Transverse colon (tissue), 4 donors: ENCODE results near the gene NISCH. TPM values are rescaled to one million over a fixed set of nuclear protein-coding genes. Genes with fewer than 3 reads are reported as not detected.

Experiments
- DNase-seq: peaks from one replicate; pipeline ENCODE4 v3.0.0-alpha.2; 2019
- H3K27ac ChIP-seq, 4 donors: fragments of 200-600 bp; sonication (generic); 2 replicates each; pipeline ENCODE4 v1.5.1; 2016 to 2018; ENCODE audit warnings: inconsistent platforms in 4 of 4
- H3K27me3 ChIP-seq: fragments of 200-600 bp; sonication (generic); 2 replicates; pipeline ENCODE4 v1.5.1; 2017; ENCODE audit warnings: inconsistent platforms
- H3K36me3 ChIP-seq, 4 donors: fragments of 200-600 bp; sonication (generic); 2 replicates each; pipeline ENCODE4 v1.5.1; 2017 to 2019; ENCODE audit warnings: inconsistent platforms in 4 of 4
- H3K4me1 ChIP-seq, 4 donors: fragments of 200-600 bp; sonication (generic); 2 replicates each; pipeline ENCODE4 v1.5.1; 2017 to 2020; ENCODE audit warnings: inconsistent platforms in 4 of 4
- H3K4me3 ChIP-seq, 4 donors: fragments of 200-600 bp; sonication (generic); 1 replicate in 1 of 4; 2 replicates in 3 of 4; pipeline versions ENCODE4 v1.5.1 to v1.6.1; 2017 to 2019; ENCODE audit warnings: inconsistent platforms in 4 of 4
- H3K9me3 ChIP-seq, 2 donors: fragments of 200-600 bp; sonication (generic); 2 replicates each; pipeline ENCODE4 v1.5.1; 2017 to 2019; ENCODE audit warnings: inconsistent platforms in 2 of 2
- EP300 ChIP-seq: sonication (generic); formaldehyde crosslinking; IDR thresholded peaks from one replicate; pipeline ENCODE4 v1.6.1; 2017; ENCODE audit warnings: antibody characterized with exemption, low read depth
- POLR2A ChIP-seq: fragments of 450-650 bp; IDR thresholded peaks from one replicate; pipeline ENCODE4 v1.6.1; 2016; ENCODE audit warnings: antibody characterized with exemption, mild to moderate bottlenecking, moderate library complexity
- POLR2AphosphoS5 ChIP-seq, 3 donors: sonication (generic); formaldehyde crosslinking; IDR thresholded peaks; one replicate each; pipeline ENCODE4 v1.6.1; 2016; ENCODE audit warnings: antibody characterized with exemption in 3 of 3
- WGBS, 2 donors: methylation state at CpG; one replicate each; pipeline ENCODE4 v1.1.5; 2018; ENCODE audit warnings: low coverage in 1 of 2; 5-methylcytosine and 5-hydroxymethylcytosine counted together
- in situ Hi-C, 4 donors: fragments of 200-750 bp; cut with MboI; loops; one replicate each; pipeline versions ENCODE4 v1.15.0 to v1.15.1; 2017; ENCODE audit warnings: low sequenced_read_pairs in 3 of 4, low pct_ligation_motif_present in 1 of 4, low pct_unique_long_range_greater_than_20kb in 1 of 4
- intact Hi-C: fragments of 100-400 bp; cut with DNase I; formaldehyde crosslinking; loops from one replicate; pipeline ENCODE4 v1.15.1; 2023; ENCODE audit warnings: low total_unique reads
- total RNA-seq, 4 donors: library from RNA; depleted of rRNA; stranded (reverse); fragments of >200 nt; gene quantifications; one replicate each; pipeline ENCODE4 v1.1.0, GENCODE V29; 2016
- TF ChIP-seq, protein P1 (sequence below), 5 experiments: fragments of 200-600 bp in 3 of 5; fragments of 450-650 bp in 2 of 5; sonication (generic) in 3 of 5; IDR thresholded peaks; 1 replicate in 2 of 5; 2 replicates in 3 of 5; pipeline ENCODE4 v1.5.1; 2016 to 2017; ENCODE audit warnings: antibody characterized with exemption in 5 of 5, inconsistent platforms in 3 of 5, mild to moderate bottlenecking in 2 of 5, moderate library complexity in 1 of 5

The NISCH gene
- total RNA-seq, 4 donors from 2014 or later, result 72.0 to 137 (median 98.6) TPM

DNA sequence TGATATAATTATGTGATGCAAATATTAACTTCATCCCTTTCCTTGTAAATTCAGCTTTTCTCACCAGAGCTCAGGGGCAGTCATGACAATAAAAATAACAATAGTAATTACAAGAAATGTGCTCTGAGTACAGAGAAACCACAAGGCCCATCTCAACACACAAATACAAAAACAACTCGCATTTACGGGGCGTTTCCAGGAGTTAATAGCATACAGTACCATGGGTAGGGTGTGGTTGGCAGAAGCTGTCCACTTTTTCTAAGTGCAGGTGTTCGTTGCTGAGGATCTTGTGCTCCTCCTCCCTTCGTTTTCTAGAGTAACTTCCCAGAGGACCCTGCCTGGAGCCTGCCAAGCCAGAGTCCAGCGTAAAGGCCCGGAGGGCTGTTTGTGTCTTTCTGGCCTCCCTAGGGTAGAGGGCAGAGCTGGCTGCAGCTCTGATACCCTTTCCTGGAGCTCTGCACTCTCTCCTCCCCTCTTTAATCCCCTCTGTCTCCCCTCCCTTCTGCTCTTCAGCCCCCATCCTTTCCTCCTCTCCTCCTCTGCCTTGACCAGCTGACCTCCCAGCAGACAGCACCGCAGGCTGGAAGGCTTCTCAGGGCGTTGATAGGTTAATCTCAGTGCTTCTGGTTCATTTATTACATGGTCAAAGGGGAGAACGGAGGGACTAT is 21.9 kb upstream of the NISCH start:
- Histone ChIP-seq H3K4me3 (no peak overlapping the region), H3K36me3 (no peaks in the 10 kb centered on the region), H3K4me1 (peaks cover 0 to 10% (median 2%) of the 10 kb centered on the region in 4 donors), H3K9me3 (no peaks in the 10 kb centered on the region), H3K27ac (no peak overlapping the region), H3K27me3 (no peaks in the 10 kb centered on the region)
- 14 to 43% methylated on average over 3 to 10 of the region's 10 CpGs for WGBS, 2 donors
- in situ Hi-C loops (no loop called here), intact Hi-C loops (no loop called here)
- DNase-seq, result no peak
- TF ChIP-seq EP300, result no peak
- no peak for TF ChIP-seq POLR2A
- no peak for TF ChIP-seq POLR2AphosphoS5 (IDR thresholded peaks at IDR 0.05)
- TF ChIP-seq, protein P1, sequence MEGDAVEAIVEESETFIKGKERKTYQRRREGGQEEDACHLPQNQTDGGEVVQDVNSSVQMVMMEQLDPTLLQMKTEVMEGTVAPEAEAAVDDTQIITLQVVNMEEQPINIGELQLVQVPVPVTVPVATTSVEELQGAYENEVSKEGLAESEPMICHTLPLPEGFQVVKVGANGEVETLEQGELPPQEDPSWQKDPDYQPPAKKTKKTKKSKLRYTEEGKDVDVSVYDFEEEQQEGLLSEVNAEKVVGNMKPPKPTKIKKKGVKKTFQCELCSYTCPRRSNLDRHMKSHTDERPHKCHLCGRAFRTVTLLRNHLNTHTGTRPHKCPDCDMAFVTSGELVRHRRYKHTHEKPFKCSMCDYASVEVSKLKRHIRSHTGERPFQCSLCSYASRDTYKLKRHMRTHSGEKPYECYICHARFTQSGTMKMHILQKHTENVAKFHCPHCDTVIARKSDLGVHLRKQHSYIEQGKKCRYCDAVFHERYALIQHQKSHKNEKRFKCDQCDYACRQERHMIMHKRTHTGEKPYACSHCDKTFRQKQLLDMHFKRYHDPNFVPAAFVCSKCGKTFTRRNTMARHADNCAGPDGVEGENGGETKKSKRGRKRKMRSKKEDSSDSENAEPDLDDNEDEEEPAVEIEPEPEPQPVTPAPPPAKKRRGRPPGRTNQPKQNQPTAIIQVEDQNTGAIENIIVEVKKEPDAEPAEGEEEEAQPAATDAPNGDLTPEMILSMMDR (IDR thresholded peaks at IDR 0.05), result no peak

GRCh38 chr3:52433996-52434479 is 21.4 kb upstream of the NISCH start:
- H3K36me3 ChIP-seq, result no peaks in the 10 kb centered on the region
- H3K9me3 ChIP-seq, result no peaks in the 10 kb centered on the region
- H3K4me3 ChIP-seq, result no peak overlapping the region
- no peak for DNase-seq
- intact Hi-C loops (no loop called here), in situ Hi-C loops (no loop called here)
- peaks cover 0 to 10% (median 2%) of the 10 kb centered on the region in 4 donors for H3K4me1 ChIP-seq
- TF ChIP-seq POLR2AphosphoS5 (IDR thresholded peaks at IDR 0.05) (no peak), EP300 (no peak), POLR2A (no peak)
- TF ChIP-seq, protein P1 (IDR thresholded peaks at IDR 0.05), result no peak
- H3K27me3 ChIP-seq, result no peaks in the 10 kb centered on the region
- no peak overlapping the region for H3K27ac ChIP-seq
- 92 to 98% methylated on average over 6 of the region's 6 CpGs for WGBS, 2 donors

- intact Hi-C loops (no loop called here), in situ Hi-C loops (no loop called here)
- 92% methylated on average over 9 of the region's 9 CpGs; no CpG with 5 or more reads in 1 of the 2 donors for WGBS, 2 donors
- TF ChIP-seq POLR2A (no peak), POLR2AphosphoS5 (IDR thresholded peaks at IDR 0.05) (no peak), EP300 (no peak)
- TF ChIP-seq, protein P1 (IDR thresholded peaks at IDR 0.05), result no peak
- Histone ChIP-seq H3K4me3 (no peak overlapping the region), H3K9me3 (no peaks in the 10 kb centered on the region), H3K36me3 (no peaks in the 10 kb centered on the region), H3K27me3 (no peaks in the 10 kb centered on the region), H3K27ac (no peak overlapping the region), H3K4me1 (peaks cover 0 to 10% (median 2%) of the 10 kb centered on the region in 4 donors)
- DNase-seq, result no peak
Measured at GRCh38 chr3:52434491-52435115, 20.8 kb upstream of the NISCH start.

- no peak for DNase-seq
- in situ Hi-C loops (no loop called here), intact Hi-C loops (no loop called here)
- peaks cover 0 to 10% (median 2%) of the 10 kb centered on the region in 4 donors for H3K4me1 ChIP-seq
- H3K4me3 ChIP-seq, result no peak overlapping the region
- H3K27me3 ChIP-seq, result no peaks in the 10 kb centered on the region
- no peaks in the 10 kb centered on the region for H3K36me3 ChIP-seq
- WGBS, 2 donors, result 94% methylated on average over 29 of the region's 32 CpGs; no CpG with 5 or more reads in 1 of the 2 donors
- no peak for TF ChIP-seq EP300
- TF ChIP-seq, protein P1 (IDR thresholded peaks at IDR 0.05), result no peak
- H3K9me3 ChIP-seq, result no peaks in the 10 kb centered on the region
- H3K27ac ChIP-seq, result no peak overlapping the region
Measured at GRCh38 chr3:52435246-52436101, 19.9 kb upstream of the NISCH start.
